Pancreas (tissue), 10 donors: ENCODE results near the gene SUSD3. TPM values are rescaled to one million over a fixed set of nuclear protein-coding genes. Genes with fewer than 3 reads are reported as not detected.
A peak's percentile ranks its signal among the peaks of the same experiment; 100 is the strongest.

Source experiments
- ATAC-seq, 4 donors: fragments of 200-7000 bp; cut with Tn5 transposase; one replicate each; pipeline versions ENCODE4 v1.8.0 to v1.9.1; 2020; ENCODE audit warnings: mild to moderate bottlenecking in 4 of 4, moderate library complexity in 4 of 4
- DNase-seq, 6 donors: peaks; one replicate each; pipeline ENCODE4 v3.0.0-alpha.2; 2020
- FAIRE-seq: peaks from 2 replicates; lab custom pipeline; 2012; peaks lifted over from hg19 to GRCh38; lab: Jason Lieb, UNC
- H3K27ac ChIP-seq, 4 donors: fragments of 200-600 bp; sonication (generic); 1 replicate in 3 of 4; 2 replicates in 1 of 4; pipeline versions ENCODE4 v1.5.0 to v1.8.0; 2020
- H3K27me3 ChIP-seq, 4 donors: fragments of 200-600 bp; one replicate each; pipeline ENCODE4 v1.8.0; 2021
- H3K36me3 ChIP-seq, 3 donors: fragments of 200-600 bp; sonication (generic) in 1 of 3; one replicate each; pipeline versions ENCODE4 v1.5.0 to v1.8.0; 2020 to 2021
- H3K4me1 ChIP-seq, 3 donors: fragments of 200-600 bp; one replicate each; pipeline ENCODE4 v1.8.0; 2021
- H3K4me3 ChIP-seq, 4 donors: fragments of 200-600 bp; sonication (generic) in 2 of 4; one replicate each; pipeline versions ENCODE4 v1.5.0 to v1.8.0; 2020 to 2021
- H3K9me3 ChIP-seq, 4 donors: fragments of 200-600 bp; one replicate each; pipeline ENCODE4 v1.8.0; 2021
- WGBS, 2 donors: extraction: QIAGEN DNeasy Blood & Tissue Kit; methylation state at CpG; one replicate each; pipeline ENCODE4 v1.1.7; 2013; 5-methylcytosine and 5-hydroxymethylcytosine counted together
- intact Hi-C, 3 donors: fragments of 100-400 bp; cut with DNase I; formaldehyde crosslinking; loops; one replicate each; pipeline versions ENCODE4 v1.11.1 to v1.14.2; 2022
- polyA plus RNA-seq, 2 donors: library from polyadenylated mRNA; stranded (reverse); fragments of 200-250 nt; gene quantifications; one replicate each; pipeline ENCODE4 v1.2.3, GENCODE V29; 2013
- total RNA-seq, 6 donors: library from RNA; stranded (reverse); fragmentation: NEBNext Ultra II Directional in 4 of 6; extraction: Animal tissue kit (Norgen Biotek cat#: 25700) in 4 of 6; gene quantifications; one replicate each; pipeline versions ENCODE4 v1.2.1 to v1.2.4, GENCODE V29; 2021 to 2023
- TF ChIP-seq, protein P1 (sequence below), 4 donors: fragments of 200-600 bp; sonication (generic) in 3 of 4; IDR thresholded peaks; one replicate each; pipeline versions ENCODE4 v1.5.0 to v1.8.0; 2021; ENCODE audit warnings: antibody characterized with exemption in 4 of 4
- donor health status: healthy with polysubstance abuse.
- donor health status: DM: no; HTN: no; CAD: no; lungs with moderate emphysema.
- donor health status: DM: no; HTN: no; CAD: no.
- donor health status: control.
- donor health status: control.
- donor health status: Bipolar disorder and iron deficiency.
- donor health status: DM: yes; HTN: yes; CAD: no.
- donor health status: DM: no; HTN: no; CAD: no.
- donor health status: DM: no; HTN: no; CAD: no.
- donor health status: DM: yes; HTN: yes; CAD: no.

Gene SUSD3
- total and polyA plus RNA-seq, 8 donors, result 0.16 to 2.8 (median 0.80) TPM

GRCh38 chr9:93043122-93043521 lies 15.4 kb upstream of the SUSD3 start:
- no peak overlapping the region for H3K4me3 ChIP-seq
- intact Hi-C loops, result no loop called here
- no peaks in the 10 kb centered on the region for H3K9me3 ChIP-seq
- no peaks in the 10 kb centered on the region for H3K4me1 ChIP-seq
- H3K27ac ChIP-seq, result no peak overlapping the region
- FAIRE-seq (no peak), ATAC-seq (no peak), DNase-seq (no peak)
- H3K27me3 ChIP-seq, result no peaks in the 10 kb centered on the region
- WGBS, 2 donors, result 80 to 84% methylated on average over 6 of the region's 6 CpGs
- H3K36me3 ChIP-seq, result no peaks in the 10 kb centered on the region
- TF ChIP-seq, protein P1, sequence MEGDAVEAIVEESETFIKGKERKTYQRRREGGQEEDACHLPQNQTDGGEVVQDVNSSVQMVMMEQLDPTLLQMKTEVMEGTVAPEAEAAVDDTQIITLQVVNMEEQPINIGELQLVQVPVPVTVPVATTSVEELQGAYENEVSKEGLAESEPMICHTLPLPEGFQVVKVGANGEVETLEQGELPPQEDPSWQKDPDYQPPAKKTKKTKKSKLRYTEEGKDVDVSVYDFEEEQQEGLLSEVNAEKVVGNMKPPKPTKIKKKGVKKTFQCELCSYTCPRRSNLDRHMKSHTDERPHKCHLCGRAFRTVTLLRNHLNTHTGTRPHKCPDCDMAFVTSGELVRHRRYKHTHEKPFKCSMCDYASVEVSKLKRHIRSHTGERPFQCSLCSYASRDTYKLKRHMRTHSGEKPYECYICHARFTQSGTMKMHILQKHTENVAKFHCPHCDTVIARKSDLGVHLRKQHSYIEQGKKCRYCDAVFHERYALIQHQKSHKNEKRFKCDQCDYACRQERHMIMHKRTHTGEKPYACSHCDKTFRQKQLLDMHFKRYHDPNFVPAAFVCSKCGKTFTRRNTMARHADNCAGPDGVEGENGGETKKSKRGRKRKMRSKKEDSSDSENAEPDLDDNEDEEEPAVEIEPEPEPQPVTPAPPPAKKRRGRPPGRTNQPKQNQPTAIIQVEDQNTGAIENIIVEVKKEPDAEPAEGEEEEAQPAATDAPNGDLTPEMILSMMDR (IDR thresholded peaks at IDR 0.05), result no peak

DNA sequence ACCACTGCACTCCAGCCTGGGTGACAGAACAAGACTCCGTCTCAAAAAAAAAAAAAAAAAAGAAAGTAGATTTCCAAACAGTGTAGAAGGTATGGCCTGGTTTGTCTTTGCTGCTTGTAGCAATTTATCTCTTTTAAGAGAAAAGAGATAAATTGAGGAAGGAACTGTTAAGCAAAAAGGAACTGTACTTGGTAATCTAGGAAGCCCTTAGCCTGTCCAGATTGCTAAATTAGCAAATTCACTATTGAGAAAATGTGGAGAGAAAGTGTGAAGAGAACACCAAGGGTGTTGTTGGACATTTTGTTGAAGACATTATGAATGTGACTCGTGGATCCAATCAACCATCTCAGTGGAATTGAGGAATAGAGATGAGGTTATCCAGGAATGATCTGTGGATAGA lies 13.0 kb upstream of the SUSD3 start:
- WGBS, 2 donors, result 86 to 87% methylated on average over 2 of the region's 2 CpGs
- FAIRE-seq (no peak), ATAC-seq (no peak), DNase-seq (no peak)
- Histone ChIP-seq H3K9me3 (no peaks in the 10 kb centered on the region), H3K27me3 (no peaks in the 10 kb centered on the region), H3K27ac (no peak overlapping the region), H3K36me3 (no peaks in the 10 kb centered on the region), H3K4me3 (no peak overlapping the region), H3K4me1 (peaks cover 0 to 2% (median 0%) of the 10 kb centered on the region in 3 donors)
- intact Hi-C loops, result no loop called here
- TF ChIP-seq, protein P1 (IDR thresholded peaks at IDR 0.05), result no peak

- ATAC-seq, result peak in 3 of 4 donors; percentile 15 to 51 (median 34)
These were observed 9.7 kb upstream of the SUSD3 start for GRCh38 chr9:93048566-93049448.

DNA sequence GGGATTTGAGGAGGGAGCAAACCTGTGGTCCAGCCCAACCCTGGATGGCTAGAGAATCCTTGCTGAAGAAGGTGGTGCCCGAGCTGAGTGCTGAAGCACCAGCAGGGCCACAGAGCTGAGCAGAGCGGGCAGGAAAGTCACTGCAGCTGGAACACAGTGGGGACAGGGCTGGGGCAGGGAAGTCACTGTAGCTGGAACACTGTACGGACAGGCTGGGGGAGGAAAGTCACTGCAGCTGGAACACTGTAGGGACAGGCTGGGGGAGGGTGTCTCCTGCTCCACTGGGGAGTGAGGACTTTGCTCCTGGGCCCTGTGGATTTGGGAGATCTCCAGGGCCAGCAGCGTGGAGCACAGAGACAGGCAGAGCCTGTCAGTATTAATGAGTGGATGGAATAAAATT lies 9.0 kb upstream of the SUSD3 start:
- ATAC-seq, result peak in 3 of 4 donors; percentile 21 to 52 (median 34)

More at GRCh38 chr9:93048566-93049448, 9.7 kb upstream of the SUSD3 start:
- Histone ChIP-seq H3K27ac (no peak overlapping the region), H3K27me3 (no peaks in the 10 kb centered on the region), H3K4me3 (no peak overlapping the region), H3K4me1 (peaks cover 0 to 2% (median 0%) of the 10 kb centered on the region in 3 donors), H3K36me3 (no peaks in the 10 kb centered on the region), H3K9me3 (no peaks in the 10 kb centered on the region)
- peak in 1 of 6 donors; percentile 32 for DNase-seq
- intact Hi-C loops, result no loop called here
- no peak for FAIRE-seq
- TF ChIP-seq, protein P1 (IDR thresholded peaks at IDR 0.05), result no peak
- WGBS, 2 donors, result 43 to 49% methylated on average over 8 of the region's 8 CpGs

More for the DNA sequence above, 9.0 kb upstream of the SUSD3 start:
- WGBS, 2 donors, result 54 to 62% methylated on average over 4 of the region's 4 CpGs
- H3K9me3 ChIP-seq, result no peaks in the 10 kb centered on the region
- intact Hi-C loops, result no loop called here
- H3K4me3 ChIP-seq, result no peak overlapping the region
- H3K4me1 ChIP-seq, result peaks cover 0 to 2% (median 0%) of the 10 kb centered on the region in 3 donors
- TF ChIP-seq, protein P1 (IDR thresholded peaks at IDR 0.05), result no peak
- no peak for FAIRE-seq
- no peaks in the 10 kb centered on the region for H3K27me3 ChIP-seq
- H3K27ac ChIP-seq, result no peak overlapping the region
- peak in 1 of 6 donors; percentile 21 for DNase-seq
- H3K36me3 ChIP-seq, result no peaks in the 10 kb centered on the region
